Activated T-cell treated with anti-CD3 and anti-CD28 coated beads for 1 hour (primary cell): Measurements from ENCODE around the gene PLPP2.

Source experiments
- DNase-seq: peaks from one replicate; pipeline ENCODE4 v3.0.0-alpha.2; 2020; ENCODE audit warnings: low read depth

The PLPP2 gene

DNA sequence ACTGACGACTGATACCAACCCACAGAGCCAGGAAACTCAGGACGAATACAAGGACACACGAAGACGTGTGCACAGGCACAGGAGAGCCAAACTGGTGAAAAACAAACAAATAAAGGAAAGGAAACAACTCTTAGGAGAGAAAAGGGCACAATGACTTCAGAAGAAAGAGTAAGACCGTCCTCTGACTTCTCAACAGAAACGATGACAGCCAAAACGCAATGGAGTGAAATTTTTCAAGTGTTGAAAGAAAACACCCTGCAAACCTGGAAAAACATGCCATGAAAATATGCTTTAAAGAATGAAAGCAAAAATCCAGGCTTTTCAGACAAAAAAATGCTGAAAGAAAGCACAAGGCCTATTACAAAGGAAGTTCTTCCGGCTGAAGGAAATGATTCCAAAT lies 24.6 kb upstream of the PLPP2 start:
- no peak for DNase-seq

GRCh38 chr19:313988-314815 lies 23.0 kb upstream of the PLPP2 start:
- DNase-seq, result no peak

- DNase-seq, result no peak
Observed at GRCh38 chr19:313169-313987, 22.2 kb upstream of the PLPP2 start.

- DNase-seq, result no peak
Observed at GRCh38 chr19:311813-312261, 20.6 kb upstream of the PLPP2 start.

- no peak for DNase-seq
Observed at GRCh38 chr19:310781-311496, 19.7 kb upstream of the PLPP2 start.

GRCh38 chr19:310141-310651 lies 19.0 kb upstream of the PLPP2 start:
- no peak for DNase-seq

DNA sequence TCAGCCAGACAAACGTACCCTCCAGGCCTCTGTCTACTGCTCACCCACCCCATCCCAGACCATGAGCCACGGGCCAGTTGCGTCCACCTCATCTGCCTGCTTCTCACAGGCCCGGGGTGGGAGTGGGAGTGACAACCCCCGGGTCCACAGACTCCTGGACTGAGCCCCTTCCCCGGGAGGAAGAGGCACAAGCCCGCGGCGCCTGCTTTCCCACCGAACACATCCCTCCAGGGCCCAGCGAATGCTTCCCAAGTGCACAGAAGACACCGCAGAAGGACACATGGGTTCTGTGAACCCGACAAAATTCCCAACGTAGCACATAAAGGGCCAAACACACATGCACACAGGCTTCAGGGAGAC lies 18.0 kb upstream of the PLPP2 start:
- DNase-seq, result no peak

DNA sequence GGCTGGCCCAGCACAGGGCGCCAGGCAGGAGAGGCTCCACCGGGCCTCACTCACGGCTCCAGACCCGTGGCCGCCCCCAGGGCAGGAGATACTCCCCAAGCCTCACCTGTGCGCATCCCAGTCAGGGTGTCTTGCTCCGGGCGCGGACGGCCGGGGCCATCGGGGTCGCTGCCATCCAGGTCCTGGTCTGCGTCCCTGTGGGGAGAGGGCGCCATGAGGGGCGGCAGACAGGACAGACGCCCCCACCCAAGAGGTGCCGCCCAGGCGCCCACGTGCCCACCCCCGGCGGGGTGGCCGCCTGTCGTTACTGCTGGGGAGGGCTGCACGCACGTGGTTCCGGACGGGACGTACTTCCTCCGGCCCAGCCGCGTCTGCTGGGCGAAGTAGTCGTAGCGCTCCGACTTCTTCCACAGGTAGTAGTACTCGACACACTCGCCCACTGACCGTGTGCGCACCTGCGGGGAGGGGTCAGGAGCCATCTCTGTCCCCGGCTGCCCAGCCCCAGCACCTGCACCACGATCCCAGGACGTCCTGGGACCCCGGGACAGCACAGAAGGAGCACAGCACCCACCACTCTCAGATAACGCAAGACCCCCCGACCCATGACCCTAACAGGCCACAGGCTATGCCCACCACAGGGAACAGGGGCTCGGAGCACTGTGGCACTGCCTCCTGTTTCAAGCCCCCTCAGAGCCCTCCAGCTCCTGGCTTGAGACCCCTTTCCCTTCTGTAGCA lies 17.4 kb upstream of the PLPP2 start:
- no peak for DNase-seq

DNA sequence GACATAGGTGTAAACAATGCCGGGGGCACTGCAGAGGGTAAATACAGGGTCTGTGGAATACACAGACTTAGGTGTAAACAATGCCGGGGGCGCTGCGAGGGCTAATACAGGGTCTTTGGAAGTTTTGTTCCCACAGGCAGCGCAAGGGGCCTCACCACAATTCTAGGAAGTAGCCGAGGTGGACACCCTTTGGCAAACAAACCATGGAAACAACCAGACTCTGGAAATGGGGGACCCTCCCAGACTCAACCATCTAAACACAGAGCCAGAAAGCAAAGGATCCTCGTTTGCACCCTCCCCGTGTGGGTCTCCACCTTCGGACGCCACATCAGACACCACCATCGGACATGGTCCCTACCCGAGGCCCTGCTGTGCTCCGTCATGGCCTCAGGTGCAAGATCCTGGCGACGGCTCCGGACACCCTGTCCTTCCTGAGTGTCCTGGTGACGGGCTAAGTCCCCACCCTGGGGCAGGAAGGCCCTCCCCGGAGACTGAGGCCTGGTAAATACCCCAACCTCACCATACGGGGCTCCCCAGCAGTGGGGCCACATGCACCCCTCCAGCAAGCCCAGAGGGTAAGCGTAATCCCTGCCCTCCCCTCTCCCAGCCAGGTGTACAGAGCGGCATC lies 16.7 kb upstream of the PLPP2 start:
- no peak for DNase-seq

DNA sequence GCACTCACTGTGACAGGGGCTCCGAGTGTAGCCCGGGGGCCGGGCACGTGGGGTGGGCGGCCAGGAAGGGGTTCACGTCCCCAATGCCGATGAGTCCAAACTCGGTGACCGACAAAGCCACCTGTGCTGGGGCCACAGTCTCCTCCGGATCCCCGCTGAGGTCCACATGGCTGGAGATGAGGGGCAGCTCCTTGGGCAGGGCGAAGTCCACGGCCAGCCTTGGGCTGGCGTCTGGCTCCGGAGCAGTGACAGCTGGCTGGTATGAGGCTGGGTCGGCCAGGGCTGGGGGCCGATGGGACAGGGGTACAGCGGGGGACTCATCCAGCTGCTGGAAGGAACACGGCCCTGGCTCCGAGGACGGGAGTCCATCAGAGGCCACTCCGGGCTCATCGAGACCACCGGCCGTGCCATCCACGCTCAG lies 15.9 kb upstream of the PLPP2 start:
- DNase-seq, result no peak

DNA sequence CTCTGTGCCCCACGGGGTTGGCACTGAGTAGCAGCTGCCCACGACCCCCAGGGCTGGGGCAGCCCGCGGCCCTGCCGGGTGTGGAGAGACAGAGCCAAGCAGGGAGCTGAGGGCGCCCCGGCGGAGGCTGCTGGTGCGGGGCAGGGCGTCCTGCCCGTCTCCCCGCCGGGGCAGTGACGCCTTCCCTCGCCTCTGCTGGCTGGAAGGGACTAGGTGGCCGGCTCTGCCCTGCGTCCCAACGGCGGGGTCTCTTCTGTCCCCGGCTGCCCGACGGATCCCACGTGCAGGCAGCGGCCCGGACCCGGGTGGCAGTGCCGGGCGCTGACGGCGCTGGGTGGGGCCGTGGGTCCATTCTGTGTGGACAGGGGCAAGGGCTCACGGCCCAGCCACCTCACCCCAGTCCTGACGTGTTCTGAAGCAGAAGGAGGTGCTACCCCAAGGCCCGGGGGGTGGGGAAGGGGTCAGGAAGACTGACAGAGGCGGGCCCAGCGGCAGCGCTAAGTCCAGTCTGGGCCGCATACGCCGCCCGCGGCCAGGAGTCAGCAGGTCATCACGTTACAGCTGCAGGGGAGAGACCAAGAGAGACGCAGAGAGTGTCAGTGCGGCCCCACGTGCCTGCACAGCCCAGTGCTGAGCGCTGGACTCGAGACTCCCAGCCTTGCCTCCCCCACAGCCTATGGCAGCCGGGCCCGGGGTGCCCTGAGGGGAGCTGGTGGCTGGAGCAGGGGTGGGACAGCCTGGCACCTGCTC lies 15.1 kb upstream of the PLPP2 start:
- no peak for DNase-seq

DNA sequence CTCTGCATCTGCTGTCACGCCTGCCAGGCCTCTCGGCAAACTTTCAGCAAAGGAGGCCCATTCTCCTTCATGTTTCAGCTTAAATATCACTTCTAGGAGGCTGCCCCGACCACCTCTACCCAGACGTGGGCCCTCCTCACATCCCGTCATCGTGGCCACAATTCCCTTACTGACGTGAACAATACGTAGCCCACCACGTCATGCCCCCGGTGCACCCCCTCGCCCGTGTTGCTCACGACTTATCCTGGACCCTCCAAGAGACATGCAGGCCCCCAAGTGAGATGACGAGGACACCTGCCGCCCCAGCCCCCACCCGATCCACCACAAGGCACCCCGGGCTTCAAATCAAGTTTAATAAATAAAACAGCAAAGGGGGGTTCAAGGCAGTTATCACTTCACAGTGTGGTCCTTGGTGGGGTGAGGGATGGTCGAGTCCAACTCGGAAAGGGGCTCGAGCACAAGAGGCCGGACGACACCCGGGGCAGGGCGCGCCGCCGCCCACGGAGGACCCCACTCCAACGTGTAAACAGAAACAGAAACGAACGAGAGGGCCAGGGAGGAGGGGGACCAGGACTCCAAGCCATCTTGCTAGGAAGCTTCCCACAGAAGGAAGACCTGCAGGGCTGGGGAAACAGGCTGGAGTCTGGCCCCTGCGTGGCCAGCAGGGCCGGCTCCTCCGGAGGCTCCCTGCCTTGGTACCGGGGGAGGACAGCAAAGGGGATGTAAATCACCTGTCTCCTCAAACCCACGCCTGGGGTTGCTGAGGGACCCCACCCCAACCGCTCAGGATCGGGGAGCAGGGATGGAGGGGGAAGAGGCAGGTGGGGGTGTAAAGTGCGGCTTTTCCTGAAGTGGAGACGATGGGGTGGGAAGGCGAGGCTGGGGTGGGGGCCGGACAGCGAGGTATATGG lies 14.3 kb upstream of the PLPP2 start:
- DNase-seq, result no peak

DNA sequence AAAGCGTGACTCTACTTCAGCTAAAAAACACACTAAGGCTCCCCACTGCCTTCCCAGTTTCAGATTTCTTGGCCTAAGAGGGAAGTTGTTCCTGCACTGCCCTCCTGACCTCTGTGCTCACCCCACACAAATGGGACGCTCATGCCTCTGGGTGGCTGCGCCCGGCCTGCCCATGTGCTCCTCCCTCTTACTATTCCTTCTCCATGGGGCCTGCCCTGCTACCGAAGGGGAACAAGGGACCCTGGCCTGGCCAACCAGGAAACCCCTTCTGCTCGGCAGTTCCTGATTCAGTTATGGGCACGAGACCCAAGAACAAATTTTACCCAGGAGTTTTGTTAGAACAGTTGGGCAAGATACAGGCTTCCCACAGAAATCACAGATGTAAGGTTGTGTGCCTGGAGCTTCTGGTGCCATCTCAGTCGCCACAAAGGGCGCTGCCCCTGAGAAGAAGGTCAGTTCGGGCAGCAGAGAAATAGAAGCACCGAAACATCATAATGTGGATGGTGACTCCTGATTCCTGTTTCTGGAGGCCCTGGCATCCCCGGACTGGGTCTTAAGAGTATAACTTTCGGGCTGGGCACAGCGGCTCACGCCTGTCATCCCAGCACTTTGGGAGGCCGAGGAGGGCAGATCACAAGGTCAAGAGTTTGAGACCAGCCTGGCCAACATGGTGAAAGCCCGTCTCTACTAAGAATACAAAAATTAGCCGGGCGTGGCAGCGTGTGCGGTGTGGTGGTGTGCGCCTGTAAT lies 5.4 kb upstream of the PLPP2 start:
- DNase-seq, result no peak

DNA sequence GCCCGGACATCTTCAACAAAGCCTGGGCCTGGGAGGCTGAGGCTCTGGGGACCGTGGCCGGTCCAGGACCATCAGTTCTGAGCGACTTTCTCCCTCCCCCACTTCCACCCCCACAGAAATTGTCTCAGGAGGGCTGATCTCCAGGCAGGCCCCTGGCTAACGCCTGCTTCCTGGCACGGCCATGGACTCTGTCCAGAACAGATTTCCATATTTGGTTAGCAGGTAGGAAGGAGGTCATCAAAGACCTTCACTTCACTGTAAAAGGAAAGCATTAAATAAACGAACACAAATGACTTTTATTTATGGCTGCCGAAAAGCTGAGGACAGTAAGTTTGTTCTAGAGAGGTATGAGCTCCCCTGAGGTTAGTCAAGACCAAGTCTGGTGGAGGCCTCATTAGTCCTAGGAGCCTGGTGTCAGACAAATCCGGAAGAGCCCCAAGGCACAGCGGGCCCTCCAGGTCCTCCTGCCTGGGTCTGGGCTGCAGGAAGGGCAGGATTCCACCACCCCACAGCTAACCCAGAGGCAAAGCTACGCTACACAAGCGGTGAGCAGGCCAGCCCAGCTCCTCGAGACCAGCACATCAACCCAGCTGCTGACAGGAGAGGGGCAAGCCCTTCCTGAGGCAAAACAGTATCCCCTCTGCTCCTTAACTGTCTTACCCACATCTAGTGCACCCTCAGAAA lies 4.6 kb upstream of the PLPP2 start:
- no peak for DNase-seq

- DNase-seq, result peak; percentile 41
Observed at GRCh38 chr19:294946-295686, 3.9 kb upstream of the PLPP2 start.

GRCh38 chr19:294341-294945 lies 3.2 kb upstream of the PLPP2 start:
- no peak for DNase-seq
